Measurements from ENCODE around the gene PLEKHN1.

GRCh38 chr1:996851-997712, 30.8 kb downstream of the PLEKHN1 start:
- TF ChIP-seq CTCF (IDR thresholded peaks at IDR 0.05; ENCODE audit: low read depth, low read length) (no peak), EZH2phosphoT487 (IDR thresholded peaks at IDR 0.05; ENCODE audit: low read depth) (no peak)

All from OCI-LY3 (cell line).